H1 (cell line): ENCODE measurements around the gene SYNJ2. TPM values are rescaled to one million over a fixed set of nuclear protein-coding genes. Genes with fewer than 3 reads are reported as not detected.

ENCODE experiments used
- CBX8 ChIP-seq: fragments of 300-800, 300-1000 bp; sonication (generic); IDR thresholded peaks from 2 replicates; pipeline ENCODE4 v1.7.1; 2016; ENCODE audit warnings: low read depth, low read length, borderline replicate concordance
- EGR1 ChIP-seq: IDR thresholded peaks from 2 replicates; pipeline ENCODE4 v1.6.1; 2011; ENCODE audit warnings: low read depth, low read length, borderline replicate concordance
- KDM4A ChIP-seq: IDR thresholded peaks from one replicate; pipeline ENCODE4 v1.7.1; 2012; ENCODE audit warnings: low read depth, mild to moderate bottlenecking, moderate library complexity, low read length, inconsistent platforms; ENCODE audit not compliant: severe bottlenecking
- MAFK ChIP-seq: IDR thresholded peaks from 2 replicates; pipeline ENCODE4 v1.6.1; 2012; ENCODE audit warnings: low read depth, mild to moderate bottlenecking, improper control_type of control experiment, low read length
- polyA plus RNA-seq, 7 experiments: library from polyadenylated mRNA; depleted of rRNA in 3 of 7; stranded (reverse) in 5 of 7; unstranded in 2 of 7; fragments of >200 nt in 5 of 7; fragments of 200-250 nt in 2 of 7; gene quantifications; 1 replicate in 5 of 7; 2 replicates in 1 of 7; 4 replicates in 1 of 7; pipeline versions ENCODE4 v1.2.1 to v1.2.3, GENCODE V29; 2011 to 2013; ENCODE audit warnings: missing spikeins in 2 of 7, mixed read lengths in 2 of 7
- total RNA-seq: library from RNA; stranded (reverse); fragmentation: NEBNext Ultra II Directional; extraction: Animal tissue kit (Norgen Biotek cat#: 25700); gene quantifications from 2 replicates; pipeline ENCODE4 v1.2.1, GENCODE V29; 2021
- TF ChIP-seq, protein P1 (sequence below): IDR thresholded peaks from 2 replicates; pipeline ENCODE4 v1.6.1; 2011; ENCODE audit warnings: low read depth, mild to moderate bottlenecking, low read length; ENCODE audit not compliant: insufficient read depth
- TF ChIP-seq, protein P2 (sequence below): IDR thresholded peaks from 2 replicates; pipeline ENCODE4 v1.6.1; 2011; ENCODE audit warnings: low read length, improper control_type of control experiment

Gene SYNJ2
- total and polyA plus RNA-seq, 2 of the 8 experiments (the other 6 are each of a cell fraction or from before 2014, with no cell fraction given) = 3.7 to 13.9 TPM

DNA sequence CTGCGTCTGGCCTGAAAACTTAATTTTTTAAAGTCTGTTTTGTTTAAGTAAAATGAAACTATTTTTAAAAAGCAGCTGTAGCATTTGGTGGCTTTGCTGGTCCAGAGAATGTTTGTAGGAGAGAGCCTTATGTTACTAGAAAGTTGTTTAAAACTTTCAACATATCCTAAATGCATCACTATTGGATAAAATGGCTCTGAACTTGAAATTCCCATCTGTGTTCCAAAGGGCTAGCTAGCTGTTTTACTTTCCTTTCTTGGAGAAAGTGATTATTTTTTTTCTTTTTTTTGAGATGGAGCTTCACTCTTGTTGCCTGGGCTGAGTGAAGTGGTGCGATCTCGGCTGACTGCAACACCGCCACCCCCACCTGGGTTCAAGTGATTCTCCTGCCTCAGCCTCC lies 2.5 kb downstream of the SYNJ2 start (continued):
- TF ChIP-seq, protein P1, sequence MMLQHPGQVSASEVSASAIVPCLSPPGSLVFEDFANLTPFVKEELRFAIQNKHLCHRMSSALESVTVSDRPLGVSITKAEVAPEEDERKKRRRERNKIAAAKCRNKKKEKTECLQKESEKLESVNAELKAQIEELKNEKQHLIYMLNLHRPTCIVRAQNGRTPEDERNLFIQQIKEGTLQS = no peak
- TF ChIP-seq, protein P2, sequence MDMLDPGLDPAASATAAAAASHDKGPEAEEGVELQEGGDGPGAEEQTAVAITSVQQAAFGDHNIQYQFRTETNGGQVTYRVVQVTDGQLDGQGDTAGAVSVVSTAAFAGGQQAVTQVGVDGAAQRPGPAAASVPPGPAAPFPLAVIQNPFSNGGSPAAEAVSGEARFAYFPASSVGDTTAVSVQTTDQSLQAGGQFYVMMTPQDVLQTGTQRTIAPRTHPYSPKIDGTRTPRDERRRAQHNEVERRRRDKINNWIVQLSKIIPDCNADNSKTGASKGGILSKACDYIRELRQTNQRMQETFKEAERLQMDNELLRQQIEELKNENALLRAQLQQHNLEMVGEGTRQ = no peak
- TF ChIP-seq KDM4A = no peak
- TF ChIP-seq CBX8 = no peak
- TF ChIP-seq EGR1 = no peak
- no peak for TF ChIP-seq MAFK
